Natural killer cell (primary cell): ENCODE data around the gene SLC35F4. TPM values are rescaled to one million over a fixed set of nuclear protein-coding genes. Genes with fewer than 3 reads are reported as not detected.

ENCODE experiments used
- ATAC-seq, 3 donors: fragments of 150-1000 bp in 2 of 3; fragments of 200-7000 bp in 1 of 3; cut with Tn5 transposase; 1 replicate in 1 of 3; 2 replicates in 2 of 3; pipeline ENCODE4 v1.10.0; 2021; ENCODE audit warnings: mild to moderate bottlenecking in 2 of 3, moderate library complexity in 2 of 3
- DNase-seq, 2 donors: peaks; one replicate each; pipeline versions ENCODE4 v3.0.0 to v3.0.0-alpha.2; 2013 to 2021; ENCODE audit warnings: mixed read lengths in 1 of 2
- H3K27ac ChIP-seq: one replicate; pipeline ENCODE4 v1.5.1; 2013; ENCODE audit warnings: mild to moderate bottlenecking, low read length
- H3K27me3 ChIP-seq: one replicate; pipeline ENCODE4 v1.6.1; 2013; ENCODE audit warnings: low read length; ENCODE audit not compliant: control insufficient read depth, insufficient read depth
- H3K36me3 ChIP-seq: one replicate; pipeline ENCODE4 v1.6.1; 2013; ENCODE audit warnings: low read length; ENCODE audit not compliant: control insufficient read depth, insufficient read depth
- H3K4me1 ChIP-seq: one replicate; pipeline ENCODE4 v1.6.1; 2013; ENCODE audit warnings: low read length; ENCODE audit not compliant: control insufficient read depth, insufficient read depth
- H3K4me3 ChIP-seq: one replicate; pipeline ENCODE4 v1.5.1; 2013; ENCODE audit warnings: low read length
- H3K9me3 ChIP-seq: one replicate; pipeline ENCODE4 v1.6.1; 2013; ENCODE audit warnings: low read length; ENCODE audit not compliant: control insufficient read depth, insufficient read depth
- H3K27ac Mint-ChIP-seq, 2 donors: one replicate each; pipeline ENCODE4 v1.8.0; 2022; ENCODE audit warnings: mild to moderate bottlenecking in 2 of 2, mixed read lengths in 2 of 2, moderate library complexity in 1 of 2
- H3K27me3 Mint-ChIP-seq, 2 donors: one replicate each; pipeline ENCODE4 v1.8.0; 2022; ENCODE audit warnings: low read depth in 2 of 2, mixed read lengths in 2 of 2
- H3K36me3 Mint-ChIP-seq: one replicate; pipeline ENCODE4 v1.8.0; 2022; ENCODE audit warnings: mixed read lengths
- H3K4me1 Mint-ChIP-seq, 2 donors: one replicate each; pipeline ENCODE4 v1.8.0; 2022; ENCODE audit warnings: mixed read lengths in 2 of 2
- H3K4me3 Mint-ChIP-seq: one replicate; pipeline ENCODE4 v1.8.0; 2022; ENCODE audit warnings: mild to moderate bottlenecking, moderate library complexity, mixed read lengths
- H3K9me3 Mint-ChIP-seq, 2 donors: one replicate each; pipeline ENCODE4 v1.8.0; 2022; ENCODE audit warnings: mixed read lengths in 2 of 2
- CTCF ChIP-seq: fragments of 200-600 bp; IDR thresholded peaks from one replicate; pipeline ENCODE4 v1.8.0; 2022; ENCODE audit warnings: antibody characterized with exemption
- WGBS: methylation state at CpG from one replicate; pipeline ENCODE4 v1.1.7; 2013; ENCODE audit warnings: missing lambda C conversion rate; ENCODE audit not compliant: insufficient coverage; 5-methylcytosine and 5-hydroxymethylcytosine counted together
- intact Hi-C: fragments of 100-400 bp; cut with micrococcal nuclease; formaldehyde crosslinking; loops from one replicate; pipeline ENCODE4 v1.14.2; 2022
- total RNA-seq, 4 donors: library from RNA; stranded (reverse); fragments of 120-200 nt in 1 of 4; gene quantifications; one replicate each; pipeline versions ENCODE4 v1.2.3 to v1.2.4, GENCODE V29; 2013 to 2022

Gene SLC35F4
- total RNA-seq, 3 donors from 2014 or later (not counting 1 experiment from before 2014, with no cell fraction given): not detected

- 42% methylated on average over 3 of the region's 5 CpGs for WGBS
Measured at GRCh38 chr14:57707219-57707618, 158.7 kb downstream of the SLC35F4 start.

GRCh38 chr14:57704763-57705162, 161.1 kb downstream of the SLC35F4 start:
- no peak overlapping the region for H3K4me3 Mint-ChIP-seq
- TF ChIP-seq CTCF: no peak
- Histone ChIP-seq H3K9me3 (no peaks in the 10 kb centered on the region), H3K4me1 (no peaks in the 10 kb centered on the region), H3K27me3 (no peaks in the 10 kb centered on the region), H3K4me3 (no peak overlapping the region), H3K36me3 (no peaks in the 10 kb centered on the region), H3K27ac (no peak overlapping the region)
- intact Hi-C loops: no loop called here
- no peak overlapping the region for H3K27ac Mint-ChIP-seq
- DNase-seq (no peak), ATAC-seq (no peak)
- no peaks in the 10 kb centered on the region for H3K36me3 Mint-ChIP-seq
- H3K9me3 Mint-ChIP-seq: peaks cover 6% of the 10 kb centered on the region in 2 donors
- H3K4me1 Mint-ChIP-seq: no peaks in the 10 kb centered on the region
- WGBS: no CpG with 5 or more reads among the region's 1 CpG
- H3K27me3 Mint-ChIP-seq: no peaks in the 10 kb centered on the region

More at GRCh38 chr14:57707219-57707618, 158.7 kb downstream of the SLC35F4 start:
- H3K9me3 Mint-ChIP-seq: peaks cover 6 to 8% of the 10 kb centered on the region in 2 donors
- H3K4me1 ChIP-seq: no peaks in the 10 kb centered on the region
- intact Hi-C loops: no loop called here
- no peak for ATAC-seq
- no peak overlapping the region for H3K4me3 Mint-ChIP-seq
- no peak for TF ChIP-seq CTCF
- no peaks in the 10 kb centered on the region for H3K27me3 ChIP-seq
- no peak overlapping the region for H3K27ac Mint-ChIP-seq
- peaks cover 7% of the 10 kb centered on the region for H3K9me3 ChIP-seq
- no peaks in the 10 kb centered on the region for H3K27me3 Mint-ChIP-seq
- H3K36me3 Mint-ChIP-seq: no peaks in the 10 kb centered on the region
- DNase-seq: no peak
- H3K4me1 Mint-ChIP-seq: no peaks in the 10 kb centered on the region
- no peaks in the 10 kb centered on the region for H3K36me3 ChIP-seq
- no peak overlapping the region for H3K4me3 ChIP-seq
- H3K27ac ChIP-seq: no peak overlapping the region

- H3K4me1 Mint-ChIP-seq: no peaks in the 10 kb centered on the region
- Histone ChIP-seq H3K4me3 (no peak overlapping the region), H3K36me3 (no peaks in the 10 kb centered on the region), H3K27ac (no peak overlapping the region), H3K4me1 (no peaks in the 10 kb centered on the region), H3K27me3 (no peaks in the 10 kb centered on the region), H3K9me3 (no peaks in the 10 kb centered on the region)
- H3K27me3 Mint-ChIP-seq: no peaks in the 10 kb centered on the region
- H3K36me3 Mint-ChIP-seq: no peaks in the 10 kb centered on the region
- TF ChIP-seq CTCF: no peak
- no peak for DNase-seq
- no peaks in the 10 kb centered on the region for H3K9me3 Mint-ChIP-seq
- no CpG with 5 or more reads among the region's 3 CpGs for WGBS
- H3K27ac Mint-ChIP-seq: no peak overlapping the region
- ATAC-seq: no peak
- H3K4me3 Mint-ChIP-seq: no peak overlapping the region
- intact Hi-C loops: no loop called here
Measured at GRCh38 chr14:57699947-57700346, 165.9 kb downstream of the SLC35F4 start.

GRCh38 chr14:57692671-57693070, 173.2 kb downstream of the SLC35F4 start:
- intact Hi-C loops: no loop called here
- no peak for TF ChIP-seq CTCF
- Histone ChIP-seq H3K27ac (no peak overlapping the region), H3K4me3 (no peak overlapping the region), H3K4me1 (no peaks in the 10 kb centered on the region), H3K36me3 (no peaks in the 10 kb centered on the region), H3K9me3 (no peaks in the 10 kb centered on the region), H3K27me3 (no peaks in the 10 kb centered on the region)
- Mint-ChIP-seq H3K27ac (no peak overlapping the region), H3K9me3 (peaks cover 9 to 11% of the 10 kb centered on the region in 2 donors), H3K27me3 (no peaks in the 10 kb centered on the region), H3K36me3 (no peaks in the 10 kb centered on the region), H3K4me1 (no peaks in the 10 kb centered on the region), H3K4me3 (no peak overlapping the region)
- DNase-seq (no peak), ATAC-seq (no peak)
